ENCODE data around the gene GRIK3. TPM values are rescaled to one million over a fixed set of nuclear protein-coding genes. Genes with fewer than 3 reads are reported as not detected.
A peak's percentile ranks its signal among the peaks of the same experiment; 100 is the strongest.

GRIK3 gene
- total and polyA plus RNA-seq, 2 of the 8 experiments (the other 6 are each of a cell fraction or from before 2014, with no cell fraction given) = 2.1 to 3.4 TPM

- peak; percentile 80 for TF ChIP-seq USF2 (IDR thresholded peaks at IDR 0.05; ENCODE audit: low read length)
Observed at GRCh38 chr1:36975642-36976041, 58.7 kb downstream of the GRIK3 start (continued).
